Caki2 (cell line): ENCODE measurements around the gene ARMH4. TPM values are rescaled to one million over a fixed set of nuclear protein-coding genes. Genes with fewer than 3 reads are reported as not detected.

Experiments
- DNase-seq: peaks from one replicate; pipeline ENCODE4 v3.0.0-alpha.2; 2015; ENCODE audit warnings: low read depth
- in situ Hi-C: cut with HindIII; loops from 2 replicates; pipeline ENCODE4 v1.10.0; 2016; ENCODE audit warnings: low sequenced_read_pairs, low pct_unique_long_range_greater_than_20kb, mixed read lengths
- total RNA-seq: library from RNA; depleted of rRNA; stranded (reverse); fragments of >200 nt; shearing (Covaris generic); gene quantifications from 2 replicates; pipeline ENCODE4 v1.2.3, GENCODE V29; 2014; ENCODE audit warnings: low replicate concordance

The ARMH4 gene
- total RNA-seq, 1 experiment from 2014 or later, result 0.10 TPM

- in situ Hi-C loops, result no loop called here
- DNase-seq, result no peak
These were observed 43.3 kb downstream of the ARMH4 start for GRCh38 chr14:58108717-58109116.

- DNase-seq, result peak; percentile 28
- in situ Hi-C loops, result no loop called here
These were observed 44.0 kb downstream of the ARMH4 start for GRCh38 chr14:58107947-58108552.

GRCh38 chr14:58107041-58107440 lies 45.0 kb downstream of the ARMH4 start:
- in situ Hi-C loops, result no loop called here

GRCh38 chr14:58106446-58106845 lies 45.6 kb downstream of the ARMH4 start:
- DNase-seq, result no peak
- in situ Hi-C loops, result no loop called here

More at GRCh38 chr14:58107041-58107440, 45.0 kb downstream of the ARMH4 start:
- DNase-seq, result no peak

- in situ Hi-C loops, result no loop called here
- peak; percentile 71 for DNase-seq
These were observed 47.2 kb downstream of the ARMH4 start for GRCh38 chr14:58104808-58105207.

- in situ Hi-C loops, result no loop called here
- DNase-seq, result peak; percentile 20
These were observed 51.2 kb downstream of the ARMH4 start for GRCh38 chr14:58100735-58101368.

GRCh38 chr14:58099682-58100081 lies 52.3 kb downstream of the ARMH4 start:
- in situ Hi-C loops, result no loop called here
- DNase-seq, result no peak

GRCh38 chr14:58098507-58098906 lies 53.5 kb downstream of the ARMH4 start:
- in situ Hi-C loops, result no loop called here
- DNase-seq, result no peak

- DNase-seq, result no peak
- in situ Hi-C loops, result no loop called here
These were observed 55.3 kb downstream of the ARMH4 start for GRCh38 chr14:58096731-58097130.

- in situ Hi-C loops, result no loop called here
These were observed 60.0 kb downstream of the ARMH4 start for GRCh38 chr14:58091883-58092630.

GRCh38 chr14:58089612-58090011 lies 62.4 kb downstream of the ARMH4 start:
- in situ Hi-C loops, result no loop called here
- no peak for DNase-seq

More at GRCh38 chr14:58091883-58092630, 60.0 kb downstream of the ARMH4 start:
- no peak for DNase-seq

GRCh38 chr14:58088961-58089360 lies 63.1 kb downstream of the ARMH4 start:
- in situ Hi-C loops, result no loop called here
- no peak for DNase-seq

GRCh38 chr14:58085877-58086276 lies 66.1 kb downstream of the ARMH4 start:
- no peak for DNase-seq
- in situ Hi-C loops, result no loop called here

GRCh38 chr14:58082491-58083098 lies 69.4 kb downstream of the ARMH4 start:
- in situ Hi-C loops, result no loop called here
- peak; percentile 76 for DNase-seq

GRCh38 chr14:58082011-58082410 lies 70.0 kb downstream of the ARMH4 start:
- DNase-seq, result no peak
- in situ Hi-C loops, result no loop called here

- in situ Hi-C loops, result no loop called here
- no peak for DNase-seq
These were observed 73.5 kb downstream of the ARMH4 start for GRCh38 chr14:58078471-58078870.

GRCh38 chr14:58078068-58078467 lies 73.9 kb downstream of the ARMH4 start:
- in situ Hi-C loops, result no loop called here
- peak; percentile 41 for DNase-seq

GRCh38 chr14:58077621-58078020 lies 74.4 kb downstream of the ARMH4 start:
- in situ Hi-C loops, result no loop called here
- DNase-seq, result peak; percentile 23

- no peak for DNase-seq
- in situ Hi-C loops, result no loop called here
These were observed 78.5 kb downstream of the ARMH4 start for GRCh38 chr14:58073516-58073915.
